Measurements from ENCODE around the gene SUCLG2.

SUCLG2 gene, protein sequence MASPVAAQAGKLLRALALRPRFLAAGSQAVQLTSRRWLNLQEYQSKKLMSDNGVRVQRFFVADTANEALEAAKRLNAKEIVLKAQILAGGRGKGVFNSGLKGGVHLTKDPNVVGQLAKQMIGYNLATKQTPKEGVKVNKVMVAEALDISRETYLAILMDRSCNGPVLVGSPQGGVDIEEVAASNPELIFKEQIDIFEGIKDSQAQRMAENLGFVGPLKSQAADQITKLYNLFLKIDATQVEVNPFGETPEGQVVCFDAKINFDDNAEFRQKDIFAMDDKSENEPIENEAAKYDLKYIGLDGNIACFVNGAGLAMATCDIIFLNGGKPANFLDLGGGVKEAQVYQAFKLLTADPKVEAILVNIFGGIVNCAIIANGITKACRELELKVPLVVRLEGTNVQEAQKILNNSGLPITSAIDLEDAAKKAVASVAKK

DNA sequence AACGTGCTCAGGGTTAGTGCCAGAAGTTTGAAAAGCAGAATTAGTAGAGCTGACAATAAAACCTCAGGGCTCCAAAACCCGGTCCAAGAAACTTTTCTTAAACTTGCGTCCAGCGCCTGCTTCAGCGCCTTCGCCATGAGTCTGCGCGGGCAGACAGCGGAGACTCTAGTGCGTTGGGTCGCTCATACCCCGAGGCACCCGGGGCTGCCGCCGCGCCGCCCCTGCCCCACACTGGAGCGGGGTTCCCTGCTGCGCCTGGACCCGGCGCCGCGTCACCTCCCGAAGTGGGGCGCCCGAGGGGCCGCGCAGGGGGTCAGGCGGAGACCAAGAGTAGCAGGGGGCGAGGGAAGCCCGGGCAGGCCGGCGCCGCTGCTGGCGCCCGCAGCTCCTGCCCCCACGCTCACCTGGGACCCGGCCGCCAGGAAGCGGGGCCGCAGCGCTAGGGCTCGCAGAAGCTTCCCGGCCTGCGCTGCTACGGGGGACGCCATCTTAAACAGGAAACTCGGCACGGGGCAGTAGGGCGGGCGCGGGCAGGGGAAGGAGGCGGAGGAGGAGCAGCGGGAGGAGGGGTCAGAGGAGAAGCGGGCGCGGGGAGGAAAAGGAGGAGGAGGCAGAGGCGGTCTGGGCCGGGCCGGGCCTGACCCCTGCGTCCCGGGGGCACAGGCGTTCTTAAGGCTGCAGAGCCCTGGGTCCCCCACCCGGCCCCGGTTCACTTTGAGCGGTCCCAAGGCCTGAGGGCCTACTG lies at the start of gene SUCLG2:
TSS of gene SUCLG2 (minus strand) at position 514 of the 745 bp plus-strand sequence. CDS start at position 488, 26 bp downstream.
- DNase-seq = peak; percentile 83
- in situ Hi-C loops (cut with HindIII; ENCODE audit: low pct_ligation_motif_present, low pct_unique_long_range_greater_than_20kb, low sequenced_read_pairs) = no loop called here

- in situ Hi-C loops (cut with HindIII; ENCODE audit: low pct_ligation_motif_present, low pct_unique_long_range_greater_than_20kb, low sequenced_read_pairs) = no loop called here
- DNase-seq = no peak
Measured at GRCh38 chr3:67700596-67700995, 46.2 kb upstream of the SUCLG2 start.

DNA sequence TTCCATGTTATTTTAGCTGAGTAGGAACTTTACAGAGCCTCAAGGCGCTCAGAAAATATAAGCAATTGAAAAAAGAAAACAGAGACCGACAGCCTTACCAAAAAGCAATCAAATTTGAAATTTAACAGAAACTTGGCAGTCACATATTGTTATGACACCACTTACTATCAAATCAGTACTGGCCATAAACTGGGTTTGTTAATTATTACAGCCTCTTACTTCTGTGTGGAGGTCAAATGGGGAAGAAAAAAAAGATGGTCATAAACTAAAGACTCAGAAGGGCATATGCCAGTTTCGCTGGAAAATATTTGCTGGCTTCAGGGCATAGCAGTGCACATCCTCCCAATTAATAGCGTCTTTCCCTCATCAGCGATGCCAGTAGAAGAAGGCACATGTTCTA lies 45.5 kb upstream of the SUCLG2 start:
- in situ Hi-C loops (cut with HindIII; ENCODE audit: low pct_ligation_motif_present, low pct_unique_long_range_greater_than_20kb, low sequenced_read_pairs) = no loop called here
- DNase-seq = no peak

DNA sequence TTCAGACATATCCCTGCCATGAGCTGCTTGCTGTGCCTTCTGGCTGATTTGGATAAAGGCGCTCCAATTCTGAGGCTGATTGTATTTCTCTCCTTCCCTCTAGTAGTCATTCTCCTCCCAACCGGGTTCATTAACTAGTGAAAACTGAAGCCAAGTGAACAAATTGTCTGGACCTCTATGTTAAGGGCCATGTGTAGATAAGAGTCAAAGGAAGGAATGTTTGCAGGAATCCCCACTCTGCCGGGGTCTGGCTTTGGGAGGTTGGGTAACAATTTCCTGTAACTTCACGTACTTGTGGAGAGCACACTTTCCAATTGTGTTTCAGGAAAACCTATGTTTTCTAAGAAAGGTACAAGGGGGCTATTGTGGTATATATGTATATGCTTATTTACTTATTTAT lies 38.2 kb upstream of the SUCLG2 start:
- in situ Hi-C loops (cut with HindIII; ENCODE audit: low pct_ligation_motif_present, low pct_unique_long_range_greater_than_20kb, low sequenced_read_pairs) = no loop called here

DNA sequence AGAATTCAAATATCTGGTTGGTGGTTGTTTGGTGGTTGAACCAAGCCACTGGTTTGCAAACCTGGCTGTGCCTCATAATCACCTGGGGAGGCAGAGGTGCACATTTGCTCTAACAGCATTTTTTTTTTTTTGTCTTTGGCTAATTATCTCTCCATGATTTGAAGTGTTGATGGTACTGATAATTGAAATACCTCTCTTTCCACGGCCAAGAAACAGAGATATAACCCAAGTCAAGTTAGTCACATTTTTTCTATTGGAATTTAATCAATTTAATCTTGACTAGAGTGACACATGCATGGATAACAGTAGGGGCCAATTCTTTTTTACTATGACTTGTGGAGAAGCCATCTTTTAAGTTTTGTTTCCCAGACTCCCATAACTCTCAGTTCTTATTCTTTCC lies 37.5 kb upstream of the SUCLG2 start:
- in situ Hi-C loops (cut with HindIII; ENCODE audit: low pct_ligation_motif_present, low pct_unique_long_range_greater_than_20kb, low sequenced_read_pairs) = no loop called here
- no peak for DNase-seq

More for the DNA sequence above, 38.2 kb upstream of the SUCLG2 start:
- no peak for DNase-seq

DNA sequence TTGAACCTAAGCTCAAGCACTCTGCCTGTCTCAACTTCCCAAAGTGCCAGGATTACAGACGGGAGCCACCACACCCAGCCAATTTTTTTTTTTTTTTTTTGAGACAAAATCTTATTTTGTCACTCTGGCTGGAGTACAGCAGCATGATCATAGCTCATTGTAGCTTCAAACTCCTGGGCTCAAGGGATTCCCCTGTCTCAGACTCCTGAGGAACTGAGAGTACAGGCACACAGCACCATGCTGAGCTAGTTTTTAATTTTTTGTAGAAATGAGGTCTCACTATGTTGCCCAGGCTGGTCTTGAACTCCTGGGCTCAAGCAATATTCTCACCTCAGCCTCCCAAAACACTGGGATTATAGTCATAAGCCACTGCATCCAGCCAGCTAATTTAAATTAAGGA lies 36.8 kb upstream of the SUCLG2 start:
- in situ Hi-C loops (cut with HindIII; ENCODE audit: low pct_ligation_motif_present, low pct_unique_long_range_greater_than_20kb, low sequenced_read_pairs) = no loop called here
- DNase-seq = no peak

- DNase-seq = no peak
- in situ Hi-C loops (cut with HindIII; ENCODE audit: low pct_ligation_motif_present, low pct_unique_long_range_greater_than_20kb, low sequenced_read_pairs) = no loop called here
Measured at GRCh38 chr3:67689806-67690205, 35.4 kb upstream of the SUCLG2 start.

DNA sequence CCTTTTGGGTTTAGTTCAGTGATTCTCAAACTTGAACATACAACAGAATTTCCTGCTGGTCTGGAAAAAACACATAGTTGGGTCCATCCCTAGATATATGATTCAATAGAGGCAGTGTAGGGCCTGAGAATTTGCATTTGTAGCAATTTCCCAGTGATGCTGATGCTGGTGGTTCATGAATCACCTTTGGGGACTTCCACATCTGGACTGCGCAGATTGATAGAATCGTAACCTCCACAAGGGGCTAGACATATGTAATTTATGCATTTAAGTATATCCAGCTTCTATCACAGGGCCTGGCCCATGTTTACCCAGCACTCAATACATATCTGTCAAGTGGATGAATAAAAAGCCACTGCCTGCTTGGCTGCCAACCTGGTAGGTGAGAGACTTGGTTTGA lies 33.8 kb upstream of the SUCLG2 start:
- in situ Hi-C loops (cut with HindIII; ENCODE audit: low pct_ligation_motif_present, low pct_unique_long_range_greater_than_20kb, low sequenced_read_pairs) = no loop called here
- DNase-seq = no peak

DNA sequence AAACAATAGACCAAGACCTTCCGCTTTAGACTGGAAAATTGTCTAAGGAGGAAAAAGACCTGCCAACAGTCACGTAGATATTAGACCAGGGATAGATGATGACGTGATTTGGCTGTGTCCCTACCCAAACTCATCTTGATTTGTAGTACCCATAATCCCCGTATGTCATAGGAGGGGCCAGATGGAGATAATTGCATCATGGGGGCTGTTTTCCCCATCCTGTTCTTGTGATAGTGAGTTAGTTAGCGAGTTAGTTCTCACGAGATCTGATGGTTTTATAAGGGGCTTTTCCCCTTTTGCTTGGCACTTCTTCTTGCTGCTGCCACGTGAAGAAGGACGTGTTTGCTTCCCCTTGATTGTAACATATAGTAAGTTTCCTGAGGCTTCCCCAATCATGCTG lies 31.7 kb upstream of the SUCLG2 start:
- no peak for DNase-seq
- in situ Hi-C loops (cut with HindIII; ENCODE audit: low pct_ligation_motif_present, low pct_unique_long_range_greater_than_20kb, low sequenced_read_pairs) = no loop called here

DNA sequence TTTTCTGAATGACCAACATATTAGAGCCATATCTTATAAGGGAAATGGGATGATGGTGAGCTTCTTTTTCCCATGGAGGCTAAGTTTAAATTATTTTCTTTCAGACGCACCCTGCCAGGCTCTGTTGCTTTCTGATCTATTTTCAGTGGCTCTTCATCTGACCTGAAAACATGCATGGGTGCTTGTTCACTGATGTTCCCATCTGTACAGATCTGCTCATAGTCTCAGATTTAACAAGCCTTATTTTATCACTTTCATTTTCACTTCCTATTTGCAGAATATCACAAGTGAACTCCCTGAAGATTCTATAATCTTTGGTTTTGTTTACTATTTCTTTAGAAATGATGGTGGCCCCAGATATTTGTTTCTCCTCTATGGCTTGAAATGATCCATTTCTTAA lies 31.1 kb upstream of the SUCLG2 start:
- in situ Hi-C loops (cut with HindIII; ENCODE audit: low pct_ligation_motif_present, low pct_unique_long_range_greater_than_20kb, low sequenced_read_pairs) = no loop called here
- DNase-seq = no peak

GRCh38 chr3:67684211-67684610 lies 29.8 kb upstream of the SUCLG2 start:
- no peak for DNase-seq
- in situ Hi-C loops (cut with HindIII; ENCODE audit: low pct_ligation_motif_present, low pct_unique_long_range_greater_than_20kb, low sequenced_read_pairs) = no loop called here

DNA sequence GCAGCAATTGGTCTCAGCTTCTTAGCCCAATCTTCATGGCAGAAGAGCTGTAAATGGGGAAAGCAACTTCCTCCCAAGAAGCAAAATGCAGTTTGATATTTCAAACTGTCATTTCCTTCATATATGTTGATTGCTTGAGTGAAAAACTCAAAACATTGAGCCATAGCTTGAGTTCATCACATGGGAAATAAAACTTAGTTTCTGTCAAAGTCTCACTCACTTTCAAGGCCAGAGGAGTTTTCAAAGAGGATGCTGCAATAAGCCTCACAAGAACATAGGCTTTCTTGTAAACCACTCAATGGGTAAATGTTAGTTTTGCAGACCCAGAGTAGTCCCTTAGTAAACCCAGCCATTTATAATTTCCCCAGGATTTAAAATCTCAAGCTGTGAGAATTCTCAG lies 29.1 kb upstream of the SUCLG2 start:
- in situ Hi-C loops (cut with HindIII; ENCODE audit: low pct_ligation_motif_present, low pct_unique_long_range_greater_than_20kb, low sequenced_read_pairs) = no loop called here

DNA sequence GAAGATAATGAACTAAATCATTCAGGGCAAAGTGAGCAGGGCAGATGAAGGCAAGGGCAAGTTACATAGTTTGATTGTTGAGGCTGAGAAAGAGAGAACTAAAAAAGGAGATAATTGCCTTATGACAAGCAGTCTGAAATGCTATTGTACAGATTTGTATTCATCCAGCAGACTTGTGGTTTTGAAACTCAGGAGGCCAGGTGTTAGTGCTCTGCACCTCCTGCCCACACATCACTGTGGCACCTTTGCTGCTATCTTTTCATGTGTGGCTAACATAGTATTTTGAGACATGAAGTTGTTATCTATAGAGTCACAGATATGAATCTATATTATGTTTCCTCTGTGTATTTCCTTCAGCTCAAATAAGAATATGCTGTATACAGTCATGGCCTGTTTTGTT lies 24.3 kb upstream of the SUCLG2 start:
- in situ Hi-C loops (cut with HindIII; ENCODE audit: low pct_ligation_motif_present, low pct_unique_long_range_greater_than_20kb, low sequenced_read_pairs) = no loop called here
- DNase-seq = no peak

More for the DNA sequence above, 29.1 kb upstream of the SUCLG2 start:
- DNase-seq = no peak

- in situ Hi-C loops (cut with HindIII; ENCODE audit: low pct_ligation_motif_present, low pct_unique_long_range_greater_than_20kb, low sequenced_read_pairs) = no loop called here
- no peak for DNase-seq
Measured at GRCh38 chr3:67674055-67674454, 19.6 kb upstream of the SUCLG2 start.

DNA sequence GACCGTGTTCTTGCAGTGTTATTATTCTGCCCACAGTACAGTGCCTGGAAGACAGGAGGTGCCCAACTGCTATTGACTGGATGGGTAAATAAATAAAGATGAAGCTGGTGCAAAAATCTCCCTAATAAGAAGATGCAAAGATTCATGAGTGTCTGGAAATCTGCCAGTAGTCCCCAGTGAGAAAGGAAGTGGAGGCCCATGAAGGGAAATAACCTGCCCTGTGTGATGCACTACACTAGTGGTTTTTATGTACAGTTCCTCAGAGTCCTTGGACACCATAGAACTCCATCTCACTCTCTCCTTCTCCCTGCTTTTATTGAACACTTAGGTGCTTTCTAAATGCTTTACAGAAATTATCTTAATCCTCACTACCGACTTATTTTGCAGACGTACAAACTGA lies 8.3 kb upstream of the SUCLG2 start:
- in situ Hi-C loops (cut with HindIII; ENCODE audit: low pct_ligation_motif_present, low pct_unique_long_range_greater_than_20kb, low sequenced_read_pairs) = no loop called here
- DNase-seq = no peak

GRCh38 chr3:67661089-67661488 lies 6.7 kb upstream of the SUCLG2 start:
- in situ Hi-C loops (cut with HindIII; ENCODE audit: low pct_ligation_motif_present, low pct_unique_long_range_greater_than_20kb, low sequenced_read_pairs) = no loop called here
- DNase-seq = no peak

GRCh38 chr3:67657192-67657591 lies 2.8 kb upstream of the SUCLG2 start:
- DNase-seq = no peak
- in situ Hi-C loops (cut with HindIII; ENCODE audit: low pct_ligation_motif_present, low pct_unique_long_range_greater_than_20kb, low sequenced_read_pairs) = no loop called here

GRCh38 chr3:67656614-67657013 lies 2.2 kb upstream of the SUCLG2 start:
- in situ Hi-C loops (cut with HindIII; ENCODE audit: low pct_ligation_motif_present, low pct_unique_long_range_greater_than_20kb, low sequenced_read_pairs) = no loop called here

DNA sequence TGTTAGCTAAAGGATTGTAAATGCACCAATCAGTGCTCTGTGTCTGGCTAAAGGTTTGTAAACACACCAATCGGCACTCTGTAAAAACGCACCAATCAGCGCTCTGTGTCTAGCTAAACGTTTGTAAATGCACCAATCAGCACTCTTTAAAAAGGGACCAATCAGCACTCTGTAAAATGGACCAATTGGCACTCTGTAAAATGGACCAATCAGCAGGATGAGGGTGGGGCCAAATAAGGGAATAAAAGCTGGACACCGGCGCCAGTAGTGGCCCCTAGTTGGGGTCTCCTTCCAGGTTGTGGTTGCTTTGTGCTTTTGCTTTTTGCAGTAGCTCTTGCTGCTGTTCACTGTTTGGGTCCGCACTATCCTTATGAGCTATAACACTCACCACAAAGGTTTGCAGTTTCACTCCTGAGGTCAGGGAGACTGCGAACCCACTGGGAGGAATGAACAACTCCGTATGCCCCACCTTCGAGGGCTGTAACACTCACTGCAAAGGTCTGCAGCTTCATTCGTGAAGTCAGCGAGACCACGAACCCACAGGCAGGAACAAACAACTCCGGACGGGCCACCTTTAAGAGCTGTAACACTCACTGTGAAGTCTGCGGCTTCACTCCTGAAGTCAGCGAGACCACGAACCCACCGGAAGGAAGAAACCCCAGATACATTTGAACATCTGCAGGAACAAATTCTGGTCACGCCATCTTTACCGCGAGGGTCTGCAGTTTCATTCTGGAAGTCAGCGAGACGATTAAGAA lies 1.1 kb upstream of the SUCLG2 start:
- in situ Hi-C loops (cut with HindIII; ENCODE audit: low pct_ligation_motif_present, low pct_unique_long_range_greater_than_20kb, low sequenced_read_pairs) = no loop called here
- peak; percentile 7 for DNase-seq

More at GRCh38 chr3:67656614-67657013, 2.2 kb upstream of the SUCLG2 start:
- no peak for DNase-seq

Data from ACHN (cell line).